ENCODE results near the gene ZNF486.

- no peak for TF ChIP-seq CTCF (IDR thresholded peaks at IDR 0.05)
- TF ChIP-seq POLR2A (IDR thresholded peaks at IDR 0.05), result no peak
Observed at GRCh38 chr19:20245309-20245708, 78.3 kb downstream of the ZNF486 start.
